GM23248 (cell line): Measurements from ENCODE around the gene KCTD7.

Source experiments
- EZH2 ChIP-seq: fragments of 200-600 bp; sonication (generic); IDR thresholded peaks from 2 replicates; pipeline ENCODE4 v1.6.1; 2018; ENCODE audit warnings: antibody characterized with exemption, mild to moderate bottlenecking; ENCODE audit not compliant: insufficient read depth, poor library complexity, severe bottlenecking
- EZH2phosphoT487 ChIP-seq: fragments of 200-600 bp; sonication (generic); IDR thresholded peaks from 2 replicates; pipeline ENCODE4 v1.6.1; 2018; ENCODE audit warnings: antibody characterized with exemption, moderate library complexity, mild to moderate bottlenecking, low read depth; ENCODE audit not compliant: insufficient read depth

DNA sequence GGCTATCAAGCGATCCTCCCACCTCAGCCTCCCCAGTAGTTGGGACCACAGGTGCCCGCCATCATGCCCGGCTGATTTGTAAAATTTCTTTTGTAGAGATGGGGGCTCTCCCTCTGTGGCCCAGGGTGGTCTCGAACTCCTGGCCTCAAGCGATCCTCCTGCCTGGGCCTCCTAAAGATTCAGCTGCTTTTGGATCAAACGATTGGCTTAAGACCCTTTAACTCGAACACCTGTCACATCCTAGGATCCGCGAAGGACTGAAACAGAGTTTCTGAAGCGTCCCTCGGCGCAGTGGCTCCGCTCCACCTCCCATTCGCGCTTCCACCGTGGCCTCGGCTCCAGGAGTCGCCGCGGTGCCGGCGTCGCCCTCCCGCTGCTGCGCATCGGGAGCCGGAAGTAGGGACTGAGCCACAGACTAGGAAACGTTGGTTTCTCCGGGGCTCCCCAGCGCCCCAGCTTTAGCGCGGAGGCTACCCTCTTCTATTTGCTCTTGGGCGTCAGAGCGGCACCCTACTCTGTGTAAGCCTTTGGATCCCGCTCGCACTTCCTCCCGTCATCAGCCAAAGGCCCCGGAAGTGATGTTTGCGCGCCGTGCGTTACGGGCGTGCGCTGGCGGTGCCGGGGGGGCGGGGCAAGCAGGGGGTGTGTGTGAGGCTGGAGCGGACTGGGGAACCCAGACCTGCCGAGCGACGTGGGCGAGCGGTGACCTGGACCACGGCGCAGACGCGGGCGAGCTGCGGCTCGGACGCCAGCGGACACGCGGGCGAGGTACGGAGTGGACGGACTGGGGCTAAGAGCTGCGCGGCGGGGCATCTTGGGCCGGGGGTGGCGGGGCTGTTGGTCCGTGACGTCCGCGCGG, 53.0 kb downstream of the KCTD7 start:
- TF ChIP-seq EZH2 (no peak), EZH2phosphoT487 (no peak)
